Measurements from ENCODE around the gene LARGE1. TPM values are rescaled to one million over a fixed set of nuclear protein-coding genes. Genes with fewer than 3 reads are reported as not detected.

The LARGE1 gene
- total and polyA plus RNA-seq, 10 donors = 1.9 to 35.8 (median 22.8) TPM

GRCh38 chr22:33812360-33812977, 107.8 kb downstream of the LARGE1 start:
- TF ChIP-seq POLR2AphosphoS5 (IDR thresholded peaks at IDR 0.05) (no peak), CTCF (IDR thresholded peaks at IDR 0.05 in 8 of 11, conservative IDR thresholded peaks at IDR 0.05 in 3 of 11) (no peak), POLR2A (IDR thresholded peaks at IDR 0.05) (no peak)
- H3K27ac ChIP-seq = peak overlapping the region in 7 of 8 donors; percentile 3 to 77 (median 66)
- no peaks in the 10 kb centered on the region for H3K36me3 ChIP-seq
- H3K9me3 ChIP-seq = peaks cover 0 to 11% (median 0%) of the 10 kb centered on the region in 8 donors
- H3K4me1 ChIP-seq = peaks cover 0 to 14% (median 3%) of the 10 kb centered on the region in 6 donors
- no peak for DNase-seq
- 76 to 93% (median 86%) methylated on average over 7 of the region's 7 CpGs for WGBS, 5 donors
- intact Hi-C loops (cut with DNase I; ENCODE audit: low total_unique reads) = no loop called here
- no peak overlapping the region for H3K4me3 ChIP-seq
- H3K27me3 ChIP-seq (replicated peaks in 1 of 7) = no peaks in the 10 kb centered on the region

GRCh38 chr22:33811686-33812085, 108.6 kb downstream of the LARGE1 start:
- Histone ChIP-seq H3K36me3 (no peaks in the 10 kb centered on the region), H3K9me3 (peaks cover 0 to 9% (median 0%) of the 10 kb centered on the region in 8 donors), H3K27ac (peak overlapping the region in 7 of 8 donors; percentile 3 to 81 (median 67)), H3K27me3 (replicated peaks in 1 of 7) (no peaks in the 10 kb centered on the region), H3K4me3 (no peak overlapping the region), H3K4me1 (peaks cover 0 to 20% (median 6%) of the 10 kb centered on the region in 6 donors)
- WGBS, 5 donors = 19 to 40% (median 28%) methylated on average over 5 of the region's 5 CpGs
- intact Hi-C loops (cut with DNase I; ENCODE audit: low total_unique reads) = no loop called here
- peak in 1 of 3 donors; percentile 49 for TF ChIP-seq POLR2AphosphoS5 (IDR thresholded peaks at IDR 0.05)
- TF ChIP-seq CTCF (IDR thresholded peaks at IDR 0.05 in 8 of 11, conservative IDR thresholded peaks at IDR 0.05 in 3 of 11) = no peak
- TF ChIP-seq POLR2A (IDR thresholded peaks at IDR 0.05) = no peak
- no peak for DNase-seq

DNA sequence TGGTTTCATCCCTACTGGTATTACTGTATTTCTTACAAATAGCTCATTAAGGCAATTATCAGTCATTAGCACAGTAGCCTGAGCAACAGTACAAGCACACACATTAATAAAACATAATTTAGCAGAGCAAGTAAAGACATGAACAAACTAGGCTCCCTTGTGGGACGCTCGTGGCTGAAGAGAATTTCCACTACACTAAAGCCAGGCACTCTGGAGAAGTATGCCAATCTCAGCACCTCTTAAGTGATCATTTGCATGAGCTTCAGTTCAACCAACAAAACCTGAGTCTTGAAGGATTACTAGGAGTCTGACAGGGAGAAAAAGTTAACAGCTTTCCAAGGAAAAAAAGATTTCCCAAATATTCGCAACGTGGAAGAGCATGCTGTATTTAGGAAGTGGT, 109.1 kb downstream of the LARGE1 start:
- no peak for DNase-seq
- Histone ChIP-seq H3K9me3 (peaks cover 0 to 4% (median 0%) of the 10 kb centered on the region in 8 donors), H3K27ac (peak overlapping the region in 6 of 8 donors; percentile 44 to 81 (median 70)), H3K4me3 (no peak overlapping the region), H3K27me3 (replicated peaks in 1 of 7) (no peaks in the 10 kb centered on the region), H3K36me3 (no peaks in the 10 kb centered on the region), H3K4me1 (peaks cover 0 to 24% (median 6%) of the 10 kb centered on the region in 6 donors)
- 61 to 72% (median 67%) methylated on average over 4 of the region's 4 CpGs for WGBS, 5 donors
- TF ChIP-seq CTCF (IDR thresholded peaks at IDR 0.05 in 8 of 11, conservative IDR thresholded peaks at IDR 0.05 in 3 of 11) (no peak), POLR2AphosphoS5 (IDR thresholded peaks at IDR 0.05) (no peak), POLR2A (IDR thresholded peaks at IDR 0.05) (no peak)
- intact Hi-C loops (cut with DNase I; ENCODE audit: low total_unique reads) = no loop called here

DNA sequence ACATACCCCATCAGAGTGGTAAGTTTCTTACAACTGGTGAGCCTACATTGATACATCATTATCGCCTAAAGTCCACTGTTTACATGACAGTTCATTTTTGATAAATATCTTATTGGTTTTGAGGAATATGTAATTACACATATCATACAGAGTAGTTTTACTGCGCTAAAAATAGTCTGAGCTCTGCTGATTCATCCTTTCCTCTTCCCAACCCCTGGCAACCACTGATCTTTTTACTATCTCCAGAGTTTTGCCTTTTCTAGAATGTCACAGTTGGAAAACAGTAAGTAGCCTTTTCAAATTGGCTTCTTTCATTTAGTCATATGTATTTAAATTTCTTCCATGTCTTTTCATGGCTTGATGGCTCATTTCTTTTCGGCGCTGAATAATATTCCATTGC, 112.8 kb downstream of the LARGE1 start:
- intact Hi-C loops (cut with DNase I; ENCODE audit: low total_unique reads) = no loop called here
- H3K4me1 ChIP-seq = peaks cover 0 to 28% (median 6%) of the 10 kb centered on the region in 6 donors
- H3K27me3 ChIP-seq (replicated peaks in 1 of 7) = no peaks in the 10 kb centered on the region
- H3K4me3 ChIP-seq = no peak overlapping the region
- no peaks in the 10 kb centered on the region for H3K36me3 ChIP-seq
- H3K9me3 ChIP-seq = peaks cover 0 to 11% (median 2%) of the 10 kb centered on the region in 8 donors
- no peak overlapping the region for H3K27ac ChIP-seq
- no peak for DNase-seq
- TF ChIP-seq CTCF (IDR thresholded peaks at IDR 0.05 in 8 of 11, conservative IDR thresholded peaks at IDR 0.05 in 3 of 11) (no peak), POLR2AphosphoS5 (IDR thresholded peaks at IDR 0.05) (no peak), POLR2A (IDR thresholded peaks at IDR 0.05) (no peak)
- 91 to 94% (median 93%) methylated on average over 4 of the region's 4 CpGs for WGBS, 5 donors
